22Rv1 (cell line): ENCODE results near the gene GFM1.

Experiments used
- H3K27ac ChIP-seq: fragments of 450-650 bp; 2 replicates; pipeline ENCODE4 v1.5.1; 2017
- ZFX ChIP-seq: fragments of 450-650 bp; IDR thresholded peaks from 2 replicates; pipeline ENCODE4 v1.6.1; 2017; ENCODE audit warnings: antibody characterized with exemption, borderline replicate concordance
- TF ChIP-seq, protein P1 (sequence below): fragments of 450-650 bp; IDR thresholded peaks from 2 replicates; pipeline ENCODE4 v1.5.1; 2017; ENCODE audit warnings: mild to moderate bottlenecking

Gene GFM1

DNA sequence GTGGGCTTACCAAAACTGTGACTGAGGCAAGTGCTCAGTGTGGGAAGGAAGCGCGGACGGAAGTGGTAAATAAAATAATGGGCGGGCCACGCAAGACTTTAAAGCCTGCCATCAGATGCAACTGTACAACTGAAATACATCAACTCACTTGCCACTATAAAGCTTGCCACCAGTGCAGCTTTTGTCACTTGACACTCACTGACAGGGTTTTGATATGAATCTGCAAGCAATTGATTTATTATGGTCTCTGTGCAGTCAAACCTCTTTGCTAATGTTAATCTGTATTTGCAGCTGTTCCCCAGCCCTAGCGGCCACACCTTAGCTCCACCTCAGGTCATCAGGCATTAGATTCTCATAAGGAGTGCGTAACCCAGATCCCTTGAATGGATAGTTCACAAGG lies 2.3 kb upstream of the GFM1 start:
- no peak overlapping the region for H3K27ac ChIP-seq
- TF ChIP-seq ZFX: no peak
- TF ChIP-seq, protein P1, sequence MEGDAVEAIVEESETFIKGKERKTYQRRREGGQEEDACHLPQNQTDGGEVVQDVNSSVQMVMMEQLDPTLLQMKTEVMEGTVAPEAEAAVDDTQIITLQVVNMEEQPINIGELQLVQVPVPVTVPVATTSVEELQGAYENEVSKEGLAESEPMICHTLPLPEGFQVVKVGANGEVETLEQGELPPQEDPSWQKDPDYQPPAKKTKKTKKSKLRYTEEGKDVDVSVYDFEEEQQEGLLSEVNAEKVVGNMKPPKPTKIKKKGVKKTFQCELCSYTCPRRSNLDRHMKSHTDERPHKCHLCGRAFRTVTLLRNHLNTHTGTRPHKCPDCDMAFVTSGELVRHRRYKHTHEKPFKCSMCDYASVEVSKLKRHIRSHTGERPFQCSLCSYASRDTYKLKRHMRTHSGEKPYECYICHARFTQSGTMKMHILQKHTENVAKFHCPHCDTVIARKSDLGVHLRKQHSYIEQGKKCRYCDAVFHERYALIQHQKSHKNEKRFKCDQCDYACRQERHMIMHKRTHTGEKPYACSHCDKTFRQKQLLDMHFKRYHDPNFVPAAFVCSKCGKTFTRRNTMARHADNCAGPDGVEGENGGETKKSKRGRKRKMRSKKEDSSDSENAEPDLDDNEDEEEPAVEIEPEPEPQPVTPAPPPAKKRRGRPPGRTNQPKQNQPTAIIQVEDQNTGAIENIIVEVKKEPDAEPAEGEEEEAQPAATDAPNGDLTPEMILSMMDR: no peak

DNA sequence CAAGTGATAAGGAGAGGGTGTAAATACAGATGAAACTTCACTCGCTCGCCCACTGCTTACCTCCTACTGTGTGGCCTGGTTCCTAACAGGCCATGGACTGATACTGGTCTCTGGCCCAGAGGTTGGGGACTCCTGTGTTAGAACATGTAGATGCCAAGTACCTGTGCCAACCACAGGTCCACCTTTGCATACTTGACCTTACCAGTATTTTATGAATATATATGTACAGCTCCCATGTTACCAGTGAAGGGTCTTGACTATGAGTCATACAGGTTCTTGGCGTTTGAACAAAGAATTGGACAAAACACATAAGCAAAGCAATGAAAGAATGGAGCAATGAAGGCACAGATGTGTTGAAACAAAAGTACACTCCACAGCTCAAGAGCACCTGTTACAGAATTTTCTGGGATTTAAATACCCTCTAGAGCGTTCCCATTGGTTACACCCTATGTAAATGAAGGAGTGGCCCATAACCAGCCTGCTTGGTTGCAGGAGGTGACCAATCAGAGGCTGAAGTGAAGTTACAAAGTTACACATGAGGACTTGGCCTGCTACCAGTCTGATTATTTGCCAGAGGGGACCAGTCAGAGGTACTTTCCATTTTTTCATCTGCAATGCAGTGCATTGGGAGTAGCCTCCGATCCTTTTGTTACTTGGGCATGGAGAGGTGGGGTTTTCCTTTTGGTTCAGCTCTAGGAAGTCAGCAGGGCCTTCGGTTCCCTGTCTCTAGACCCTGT lies 1.7 kb upstream of the GFM1 start:
- H3K27ac ChIP-seq: no peak overlapping the region
- TF ChIP-seq, protein P1: no peak
- TF ChIP-seq ZFX: no peak

DNA sequence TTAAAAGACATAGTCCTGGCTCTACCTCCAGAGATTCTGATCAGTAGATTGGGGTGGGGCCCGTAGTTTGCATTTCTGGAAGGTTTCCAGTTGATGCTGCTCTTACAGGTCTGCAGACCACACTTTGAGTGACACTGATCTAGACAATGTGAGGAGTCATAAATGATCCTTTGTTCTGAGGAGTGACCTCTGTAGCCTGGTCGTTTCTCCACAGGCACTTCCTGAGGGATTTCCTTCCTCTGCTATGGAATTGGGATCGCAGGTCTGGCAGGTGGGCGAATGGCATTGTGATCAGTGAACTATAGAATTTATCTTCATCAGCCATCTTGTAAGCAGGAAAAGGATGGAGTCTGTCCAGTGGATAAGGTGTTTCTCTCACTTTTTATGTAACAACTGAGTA lies 5.5 kb downstream of the GFM1 start:
- no peak overlapping the region for H3K27ac ChIP-seq
- TF ChIP-seq ZFX: no peak
- TF ChIP-seq, protein P1: no peak

DNA sequence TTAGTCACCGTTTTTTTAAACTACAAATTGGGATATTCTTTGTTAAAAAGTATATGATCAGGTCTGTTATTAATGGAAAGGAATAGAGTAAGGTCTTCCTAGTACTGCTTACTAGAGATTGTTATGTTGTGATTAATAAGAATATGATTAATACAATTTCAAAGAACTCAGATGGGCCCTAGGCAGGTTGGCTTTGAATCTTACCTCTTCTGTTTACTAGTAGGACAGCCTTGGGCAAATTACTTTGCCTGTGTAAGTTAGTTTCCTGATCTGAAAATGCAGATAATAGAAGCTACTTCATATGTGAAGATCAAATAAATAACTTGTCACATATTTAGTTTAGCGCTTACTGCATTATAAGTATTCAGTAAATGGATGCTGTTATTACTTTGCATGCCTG lies 6.9 kb downstream of the GFM1 start:
- no peak for TF ChIP-seq ZFX
- TF ChIP-seq, protein P1: no peak

DNA sequence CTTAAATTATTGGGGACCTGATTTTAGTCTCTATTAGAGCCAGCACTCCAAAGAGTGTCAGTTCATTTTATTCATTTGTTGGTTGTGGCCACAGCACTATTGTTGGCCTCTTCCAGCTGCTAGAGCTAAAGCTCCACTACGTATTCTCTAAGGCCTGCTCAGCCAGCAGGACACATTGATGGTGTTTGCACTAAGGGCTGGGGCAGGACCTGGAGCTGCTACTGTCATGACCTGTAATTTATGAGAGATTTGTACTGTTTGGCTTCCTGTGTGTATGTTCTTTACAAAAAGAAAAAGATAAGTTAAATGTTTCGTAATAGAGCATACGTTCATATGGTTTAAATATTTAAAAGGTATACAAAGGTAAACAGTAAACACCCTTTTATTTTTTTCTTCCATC lies 8.1 kb downstream of the GFM1 start:
- peak overlapping the region; percentile 47 for H3K27ac ChIP-seq
- TF ChIP-seq, protein P1: no peak
- no peak for TF ChIP-seq ZFX

More for the DNA sequence above, 6.9 kb downstream of the GFM1 start:
- peak overlapping the region; percentile 47 for H3K27ac ChIP-seq

DNA sequence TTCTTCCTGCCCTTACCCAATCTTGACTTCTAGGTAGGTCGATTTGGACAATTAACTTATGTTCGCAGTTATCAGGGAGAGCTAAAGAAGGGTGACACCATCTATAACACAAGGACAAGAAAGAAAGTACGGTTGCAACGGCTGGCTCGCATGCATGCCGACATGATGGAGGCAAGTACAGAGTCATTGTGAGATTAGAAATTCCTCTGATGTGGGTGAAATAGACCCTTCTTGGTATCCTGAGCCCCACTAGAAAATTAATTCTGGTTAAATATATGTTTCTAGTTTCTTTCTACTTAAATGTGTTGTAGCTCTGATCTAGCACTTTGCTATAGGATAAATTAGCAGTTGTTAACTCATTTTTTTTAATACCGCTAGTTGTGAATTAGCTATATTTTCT lies 14.6 kb downstream of the GFM1 start:
- TF ChIP-seq ZFX: no peak
- TF ChIP-seq, protein P1: no peak
- peak overlapping the region; percentile 55; the same call in 1 of the 2 replicates for H3K27ac ChIP-seq

DNA sequence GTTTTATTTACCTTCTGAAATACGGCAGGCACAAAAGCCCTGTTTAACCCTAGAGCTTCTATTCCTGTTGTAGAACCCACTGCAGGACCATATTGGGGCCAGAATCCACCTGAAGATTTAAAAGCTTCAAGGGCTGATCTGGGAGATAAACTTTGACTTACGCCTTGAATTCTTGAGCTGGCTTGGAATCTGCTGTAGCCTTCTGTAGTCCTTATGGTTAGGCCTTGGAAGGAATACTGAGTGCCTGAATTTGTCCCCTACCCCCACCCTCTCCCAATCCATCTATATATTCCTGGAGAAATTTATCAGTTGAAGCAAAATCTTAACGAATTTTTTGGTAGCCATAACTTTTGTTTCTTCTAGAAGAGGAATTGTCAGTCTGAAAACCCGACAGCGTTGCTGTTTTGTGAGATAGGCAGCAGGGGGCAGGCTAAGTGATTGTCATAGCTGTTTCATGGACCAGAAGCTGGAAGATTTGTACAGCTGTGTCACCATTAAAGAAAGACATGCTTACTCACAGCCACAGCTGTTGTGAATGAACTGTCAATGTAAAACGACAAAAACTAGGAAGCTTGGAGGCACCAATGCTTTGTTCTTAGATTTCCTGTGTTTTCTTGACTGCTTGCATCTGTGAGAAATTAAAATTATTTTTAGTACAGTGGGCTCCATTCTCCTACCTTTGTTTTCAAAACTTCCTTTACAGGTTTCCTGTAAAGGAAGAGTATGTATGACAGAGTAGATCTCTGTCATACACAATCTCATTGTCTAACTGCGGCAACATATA lies 15.3 kb downstream of the GFM1 start:
- no peak overlapping the region; the same call in 1 of the 2 replicates for H3K27ac ChIP-seq
- TF ChIP-seq, protein P1: peak; percentile 84
- TF ChIP-seq ZFX: no peak
